Measurements from ENCODE around the gene CXCR5.

CXCR5 gene

DNA sequence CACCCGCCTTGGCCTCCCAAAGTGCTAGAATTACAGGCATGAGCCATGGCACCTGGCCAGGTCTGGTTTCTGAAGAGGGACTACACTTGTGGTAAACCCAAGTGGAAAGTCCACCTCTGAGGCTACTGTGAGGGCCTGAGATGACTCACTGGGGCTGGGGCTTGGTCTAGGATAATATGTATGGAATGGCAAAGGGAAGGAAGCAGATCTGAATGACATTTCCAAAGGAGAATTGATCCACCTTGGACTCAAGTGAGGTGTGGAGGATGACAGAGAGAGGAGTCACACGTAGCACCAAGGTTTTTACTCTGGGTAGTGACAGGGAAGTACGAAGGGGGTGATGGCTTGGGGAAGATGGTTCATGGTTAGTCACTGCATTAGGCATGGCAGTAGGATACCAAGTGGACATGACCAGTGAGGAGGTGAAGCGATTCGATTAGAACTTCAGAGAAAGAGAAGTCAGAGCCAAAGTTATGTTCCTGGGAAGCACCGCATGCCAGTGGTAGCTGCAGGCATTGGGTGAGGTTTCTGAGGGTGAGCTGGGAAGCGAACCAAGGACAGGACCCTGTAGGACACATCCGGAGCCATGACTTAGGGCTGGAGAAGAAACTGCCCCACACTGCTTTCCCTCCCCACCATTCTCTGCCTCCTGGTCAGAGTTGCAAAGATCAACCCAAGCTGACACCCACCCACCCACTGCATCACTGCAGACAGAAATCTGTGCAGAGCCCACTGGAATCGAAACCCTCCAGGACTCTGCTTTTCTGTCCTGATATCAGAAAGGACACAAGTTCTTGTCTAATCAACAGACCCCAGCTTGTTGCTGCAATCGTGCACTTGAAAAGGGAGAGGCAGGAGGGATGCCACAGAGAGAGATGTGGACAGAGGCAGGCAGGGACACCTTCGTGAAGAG is 55.1 kb downstream of the CXCR5 start:
- TF ChIP-seq, protein P1, sequence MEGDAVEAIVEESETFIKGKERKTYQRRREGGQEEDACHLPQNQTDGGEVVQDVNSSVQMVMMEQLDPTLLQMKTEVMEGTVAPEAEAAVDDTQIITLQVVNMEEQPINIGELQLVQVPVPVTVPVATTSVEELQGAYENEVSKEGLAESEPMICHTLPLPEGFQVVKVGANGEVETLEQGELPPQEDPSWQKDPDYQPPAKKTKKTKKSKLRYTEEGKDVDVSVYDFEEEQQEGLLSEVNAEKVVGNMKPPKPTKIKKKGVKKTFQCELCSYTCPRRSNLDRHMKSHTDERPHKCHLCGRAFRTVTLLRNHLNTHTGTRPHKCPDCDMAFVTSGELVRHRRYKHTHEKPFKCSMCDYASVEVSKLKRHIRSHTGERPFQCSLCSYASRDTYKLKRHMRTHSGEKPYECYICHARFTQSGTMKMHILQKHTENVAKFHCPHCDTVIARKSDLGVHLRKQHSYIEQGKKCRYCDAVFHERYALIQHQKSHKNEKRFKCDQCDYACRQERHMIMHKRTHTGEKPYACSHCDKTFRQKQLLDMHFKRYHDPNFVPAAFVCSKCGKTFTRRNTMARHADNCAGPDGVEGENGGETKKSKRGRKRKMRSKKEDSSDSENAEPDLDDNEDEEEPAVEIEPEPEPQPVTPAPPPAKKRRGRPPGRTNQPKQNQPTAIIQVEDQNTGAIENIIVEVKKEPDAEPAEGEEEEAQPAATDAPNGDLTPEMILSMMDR (IDR thresholded peaks at IDR 0.05; ENCODE audit: control insufficient read depth, extremely low read depth, insufficient read depth), result no peak
- no peak overlapping the region for H3K4me3 ChIP-seq (ENCODE audit: low read depth, low read length)
- no peak for DNase-seq (ENCODE audit: low read depth)

DNA sequence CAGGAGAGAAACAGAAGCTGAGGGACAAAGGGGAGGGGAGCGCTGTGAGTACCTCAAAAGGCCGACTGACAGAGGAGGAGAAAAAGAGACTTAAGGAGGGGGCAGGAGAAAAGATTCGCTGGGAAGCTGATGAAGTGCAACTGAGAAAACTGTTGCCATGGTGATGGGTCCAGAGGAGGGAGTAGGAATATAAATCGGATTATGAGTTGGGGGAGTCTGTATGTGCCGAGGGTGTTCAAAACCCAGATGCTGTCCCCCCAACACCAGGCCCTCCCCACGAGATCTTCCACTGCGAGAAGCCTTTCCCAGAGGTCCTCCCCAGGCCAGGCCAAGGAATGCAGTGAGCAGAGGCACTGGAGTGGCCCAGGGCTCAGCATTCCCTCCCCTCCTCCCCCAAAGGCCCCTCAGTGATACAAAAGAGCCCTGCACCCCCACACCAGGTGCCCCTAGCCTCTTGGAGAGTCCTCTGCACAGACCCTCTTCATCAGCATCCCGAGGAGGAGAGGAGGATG is 55.8 kb downstream of the CXCR5 start:
- DNase-seq (ENCODE audit: low read depth), result no peak
- TF ChIP-seq, protein P1 (IDR thresholded peaks at IDR 0.05; ENCODE audit: control insufficient read depth, extremely low read depth, insufficient read depth), result no peak
- no peak overlapping the region for H3K4me3 ChIP-seq (ENCODE audit: low read depth, low read length)

DNA sequence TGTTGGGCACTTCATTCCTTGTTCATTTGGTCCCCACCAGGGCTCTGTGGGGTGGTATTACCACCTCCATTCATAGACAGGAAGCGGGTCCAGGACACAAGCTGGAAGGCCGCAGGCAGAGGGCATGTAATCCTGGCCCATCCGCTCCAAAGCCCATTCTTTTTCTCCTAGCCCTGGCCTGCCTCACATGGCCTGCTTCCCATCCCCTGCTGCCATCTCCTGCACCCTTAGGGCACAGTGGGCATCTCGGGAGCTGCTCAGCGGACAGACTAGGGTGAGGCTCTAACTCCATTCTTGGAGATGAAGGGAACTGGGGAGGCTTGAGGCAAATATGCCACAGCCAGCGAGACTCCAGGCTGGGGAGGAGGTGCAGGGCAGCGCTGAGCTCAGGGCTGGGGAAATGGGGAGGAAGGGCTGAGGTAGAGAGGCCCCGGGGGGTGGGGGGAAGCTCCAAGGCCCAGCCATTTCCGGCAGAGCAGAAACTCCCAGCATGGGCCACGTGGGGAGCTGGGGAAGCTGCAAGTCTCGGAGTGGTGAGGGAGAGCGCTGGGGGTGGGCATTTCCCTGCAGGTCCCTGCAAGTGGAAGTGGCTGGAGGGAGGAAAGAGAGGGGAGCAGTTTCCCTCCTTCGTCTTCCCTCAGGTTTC is 56.4 kb downstream of the CXCR5 start:
- H3K4me3 ChIP-seq (ENCODE audit: low read depth, low read length), result no peak overlapping the region
- DNase-seq (ENCODE audit: low read depth), result no peak
- TF ChIP-seq, protein P1 (IDR thresholded peaks at IDR 0.05; ENCODE audit: control insufficient read depth, extremely low read depth, insufficient read depth), result no peak

DNA sequence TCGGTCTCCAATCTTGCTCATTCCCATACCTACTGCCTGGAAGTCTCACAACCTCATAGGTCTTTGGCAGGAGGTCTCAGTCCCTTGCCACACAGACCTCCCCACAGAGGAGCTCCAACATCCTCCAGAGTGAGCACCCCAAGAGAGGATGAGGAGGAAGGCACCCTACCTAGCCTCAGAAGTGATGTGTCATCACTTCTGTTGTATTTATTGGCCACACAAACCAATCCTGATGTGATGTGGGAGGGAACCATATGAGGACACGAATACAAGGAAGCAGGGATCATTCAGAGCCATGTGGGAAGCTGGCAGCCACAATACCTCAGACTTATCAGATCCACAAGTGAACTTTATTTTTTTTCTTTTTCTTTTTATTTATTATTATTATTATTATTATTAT is 63.4 kb downstream of the CXCR5 start:
- TF ChIP-seq, protein P1 (IDR thresholded peaks at IDR 0.05; ENCODE audit: control insufficient read depth, extremely low read depth, insufficient read depth), result no peak
- no peak for DNase-seq (ENCODE audit: low read depth)
- H3K4me3 ChIP-seq (ENCODE audit: low read depth, low read length), result no peak overlapping the region
